ENCODE results near the gene RNASEH2C.

The RNASEH2C gene

DNA sequence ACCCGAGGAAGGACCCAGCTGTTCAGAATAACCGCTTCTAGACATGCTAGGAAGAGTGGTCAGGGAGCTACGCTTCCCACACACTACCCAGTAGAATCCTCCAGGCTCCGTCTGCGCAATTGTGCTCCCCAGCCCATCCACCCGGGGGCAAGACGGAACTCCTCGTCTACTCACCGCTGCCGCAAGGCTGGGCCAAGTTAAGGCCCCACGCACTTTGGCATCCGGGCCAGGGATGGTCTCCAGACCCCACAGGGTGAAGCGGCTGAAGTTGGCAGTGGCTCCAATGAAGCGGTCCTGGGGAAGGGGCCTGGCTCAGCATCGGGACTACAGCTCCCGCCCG, 757 bp downstream of the RNASEH2C start:
- no peak for TF ChIP-seq CTCF (conservative IDR thresholded peaks at IDR 0.05; ENCODE audit: low read depth, low read length)
- Histone ChIP-seq H3K4me1 (ENCODE audit: low read depth, poor library complexity, severe bottlenecking) (peaks cover 16% of the 10 kb centered on the region), H4K20me1 (ENCODE audit: insufficient read depth) (no peaks in the 10 kb centered on the region), H3K27me3 (ENCODE audit: insufficient read depth, low read depth) (no peaks in the 10 kb centered on the region), H3K36me3 (ENCODE audit: insufficient read depth) (no peaks in the 10 kb centered on the region), H3K4me2 (peak overlapping the region; percentile 97), H3K4me3 (IDR thresholded peaks at IDR 0.05; ENCODE audit: insufficient read depth, low read depth, low read length) (peak overlapping the region; percentile 24), H3K79me2 (ENCODE audit: insufficient read depth, low read depth) (peaks cover 23% of the 10 kb centered on the region), H3K9ac (peak overlapping the region; percentile 72), H2AFZ (ENCODE audit: low read depth) (peak overlapping the region; percentile 54; the same call in 1 of the 2 replicates), H3K27ac (peak overlapping the region; percentile 35; the same call in 1 of the 2 replicates)

- Histone ChIP-seq H3K27ac (no peak overlapping the region), H3K79me2 (ENCODE audit: insufficient read depth, low read depth) (peaks cover 23% of the 10 kb centered on the region), H3K4me3 (IDR thresholded peaks at IDR 0.05; ENCODE audit: insufficient read depth, low read depth, low read length) (no peak overlapping the region), H3K4me1 (ENCODE audit: low read depth, poor library complexity, severe bottlenecking) (peaks cover 16% of the 10 kb centered on the region), H3K36me3 (ENCODE audit: insufficient read depth) (no peaks in the 10 kb centered on the region), H3K4me2 (peak overlapping the region; percentile 97), H3K9ac (peak overlapping the region; percentile 72; the same call in 1 of the 2 replicates), H4K20me1 (ENCODE audit: insufficient read depth) (no peaks in the 10 kb centered on the region), H2AFZ (ENCODE audit: low read depth) (no peak overlapping the region), H3K27me3 (ENCODE audit: insufficient read depth, low read depth) (no peaks in the 10 kb centered on the region)
- TF ChIP-seq CTCF (conservative IDR thresholded peaks at IDR 0.05; ENCODE audit: low read depth, low read length) = no peak
These were observed 1.6 kb downstream of the RNASEH2C start for GRCh38 chr11:65718964-65719492.

DNA sequence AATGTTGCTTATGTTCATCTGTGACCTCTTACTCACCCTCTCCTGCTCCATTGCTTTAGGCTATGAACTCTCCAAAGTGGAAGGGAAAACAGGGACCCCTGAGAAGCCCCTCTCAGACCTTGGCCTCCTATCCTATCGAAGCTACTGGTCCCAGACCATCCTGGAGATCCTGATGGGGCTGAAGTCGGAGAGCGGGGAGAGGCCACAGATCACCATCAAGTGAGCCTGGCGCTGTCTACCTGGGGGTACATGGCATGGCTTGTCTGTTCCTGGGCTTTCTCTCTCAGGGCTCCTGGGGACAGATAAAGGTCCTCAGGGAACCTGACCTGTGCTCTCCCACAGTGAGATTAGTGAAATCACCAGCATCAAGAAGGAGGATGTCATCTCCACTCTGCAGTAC, 2.1 kb downstream of the RNASEH2C start:
- Histone ChIP-seq H4K20me1 (ENCODE audit: insufficient read depth) (no peaks in the 10 kb centered on the region), H3K27ac (no peak overlapping the region), H3K4me2 (peak overlapping the region; percentile 97; the same call in 1 of the 2 replicates), H3K4me3 (IDR thresholded peaks at IDR 0.05; ENCODE audit: insufficient read depth, low read depth, low read length) (no peak overlapping the region), H3K4me1 (ENCODE audit: low read depth, poor library complexity, severe bottlenecking) (peaks cover 16% of the 10 kb centered on the region), H2AFZ (ENCODE audit: low read depth) (no peak overlapping the region), H3K36me3 (ENCODE audit: insufficient read depth) (no peaks in the 10 kb centered on the region), H3K9ac (no peak overlapping the region), H3K79me2 (ENCODE audit: insufficient read depth, low read depth) (peaks cover 23% of the 10 kb centered on the region), H3K27me3 (ENCODE audit: insufficient read depth, low read depth) (no peaks in the 10 kb centered on the region)
- TF ChIP-seq CTCF (conservative IDR thresholded peaks at IDR 0.05; ENCODE audit: low read depth, low read length) = no peak

DNA sequence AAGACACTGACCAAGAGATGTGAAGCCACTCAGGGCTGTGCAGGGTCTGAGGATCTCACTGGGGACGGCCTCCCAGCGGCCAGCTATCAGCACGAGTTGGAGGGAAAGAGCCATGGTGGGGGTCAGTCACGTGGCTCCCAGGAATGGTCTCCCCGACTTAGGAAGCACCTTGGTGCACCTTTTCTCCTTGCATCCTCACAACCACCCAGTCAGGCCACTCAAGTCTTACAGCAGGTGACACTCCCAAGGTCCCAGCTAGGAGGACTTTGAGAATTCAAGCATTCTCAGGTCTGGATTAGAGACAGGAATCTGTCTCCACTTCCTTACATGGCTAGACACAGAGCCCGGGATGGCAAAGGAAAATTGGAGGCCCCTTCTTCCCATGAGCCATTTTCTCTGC, 2.7 kb downstream of the RNASEH2C start:
- Histone ChIP-seq H3K27ac (no peak overlapping the region), H3K4me3 (IDR thresholded peaks at IDR 0.05; ENCODE audit: insufficient read depth, low read depth, low read length) (no peak overlapping the region), H3K36me3 (ENCODE audit: insufficient read depth) (no peaks in the 10 kb centered on the region), H3K27me3 (ENCODE audit: insufficient read depth, low read depth) (no peaks in the 10 kb centered on the region), H3K4me1 (ENCODE audit: low read depth, poor library complexity, severe bottlenecking) (peaks cover 16% of the 10 kb centered on the region), H3K9ac (no peak overlapping the region), H2AFZ (ENCODE audit: low read depth) (no peak overlapping the region), H3K79me2 (ENCODE audit: insufficient read depth, low read depth) (peaks cover 23% of the 10 kb centered on the region), H4K20me1 (ENCODE audit: insufficient read depth) (no peaks in the 10 kb centered on the region), H3K4me2 (no peak overlapping the region)
- TF ChIP-seq CTCF (conservative IDR thresholded peaks at IDR 0.05; ENCODE audit: low read depth, low read length) = no peak
